WTC11 (cell line): ENCODE data around the gene ZNF254. TPM values are rescaled to one million over a fixed set of nuclear protein-coding genes. Genes with fewer than 3 reads are reported as not detected.

Source experiments
- ATAC-seq: fragments of 200-7000 bp; cut with Tn5 transposase; 2 replicates; pipeline ENCODE4 v1.10.0; 2021; ENCODE audit warnings: mild to moderate bottlenecking, moderate library complexity
- CTCF ChIA-PET: fragments of 300-600 bp; sonication (Branson Sonifier 250); formaldehyde crosslinking; loops from one replicate; lab custom pipeline; 2021; ENCODE audit warnings: antibody characterized with exemption; lab: Charles Lee
- POLR2A ChIA-PET: fragments of 350-600 bp; sonication (Branson Sonifier 250); formaldehyde crosslinking; loops from one replicate; lab custom pipeline; 2021; ENCODE audit warnings: antibody characterized with exemption; lab: Charles Lee
- DNase-seq: peaks from one replicate; pipeline ENCODE4 v3.0.0; 2021; ENCODE audit warnings: low spot score
- H3K27ac Mint-ChIP-seq: 2 replicates; pipeline ENCODE4 v1.8.0; 2021; ENCODE audit warnings: mixed read lengths
- H3K27me3 Mint-ChIP-seq: 2 replicates; pipeline ENCODE4 v1.8.0; 2021; ENCODE audit warnings: low read depth, mild to moderate bottlenecking, moderate library complexity, mixed read lengths
- H3K36me3 Mint-ChIP-seq: 2 replicates; pipeline ENCODE4 v1.8.0; 2021; ENCODE audit warnings: mixed read lengths
- H3K4me1 Mint-ChIP-seq: 2 replicates; pipeline ENCODE4 v1.8.0; 2022; ENCODE audit warnings: mixed read lengths
- H3K4me3 Mint-ChIP-seq: 2 replicates; pipeline ENCODE4 v1.8.0; 2021; ENCODE audit warnings: mild to moderate bottlenecking, moderate library complexity, mixed read lengths
- H3K9me3 Mint-ChIP-seq: 2 replicates; pipeline ENCODE4 v1.8.0; 2021; ENCODE audit warnings: mixed read lengths
- CREB1 ChIP-seq: sonication (generic); formaldehyde crosslinking; IDR thresholded peaks from 2 replicates; pipeline ENCODE4 v1.8.0; 2023; ENCODE audit warnings: mild to moderate bottlenecking, missing genetic modification reagents
- KAT7 ChIP-seq: sonication (generic); formaldehyde crosslinking; IDR thresholded peaks from 2 replicates; pipeline ENCODE4 v1.8.1; 2023; ENCODE audit warnings: missing genetic modification reagents, mild to moderate bottlenecking, borderline replicate concordance
- MXD4 ChIP-seq: fragments of 250-450 bp; sonication (Bioruptor Pico); IDR thresholded peaks from 2 replicates; pipeline ENCODE4 v1.8.0; 2021; ENCODE audit warnings: mild to moderate bottlenecking, moderate library complexity, borderline replicate concordance
- MYBL2 ChIP-seq: sonication (generic); formaldehyde crosslinking; IDR thresholded peaks from 2 replicates; pipeline ENCODE4 v1.8.1; 2023; ENCODE audit warnings: mild to moderate bottlenecking, moderate library complexity, missing genetic modification reagents
- RORB ChIP-seq: fragments of 250-450 bp; sonication (Bioruptor Pico); IDR thresholded peaks from 2 replicates; pipeline ENCODE4 v1.9.0; 2021; ENCODE audit warnings: mild to moderate bottlenecking
- SOX15 ChIP-seq: fragments of 250-450 bp; sonication (Bioruptor Pico); IDR thresholded peaks from 2 replicates; pipeline ENCODE4 v1.9.0; 2021; ENCODE audit warnings: mild to moderate bottlenecking
- TEAD4 ChIP-seq: sonication (generic); formaldehyde crosslinking; IDR thresholded peaks from 2 replicates; pipeline ENCODE4 v1.8.0; 2022; ENCODE audit warnings: mild to moderate bottlenecking, missing genetic modification reagents
- ZNF671 ChIP-seq: fragments of 250-450 bp; sonication (Bioruptor Pico); IDR thresholded peaks from 2 replicates; pipeline ENCODE4 v1.8.0; 2021; ENCODE audit warnings: mild to moderate bottlenecking
- total RNA-seq: library from RNA; stranded (reverse); gene quantifications from 3 replicates; pipeline ENCODE4 v1.2.3, GENCODE V29; 2021
- TF ChIP-seq, protein P1 (sequence below): fragments of 250-450 bp; sonication (Bioruptor Pico); IDR thresholded peaks from 2 replicates; pipeline ENCODE4 v1.9.0; 2021; ENCODE audit warnings: mild to moderate bottlenecking, borderline replicate concordance
- TF ChIP-seq, protein P2 (sequence below): sonication (generic); formaldehyde crosslinking; IDR thresholded peaks from 2 replicates; pipeline ENCODE4 v1.8.1; 2023; ENCODE audit warnings: mild to moderate bottlenecking, missing genetic modification reagents, moderate library complexity
- TF ChIP-seq, protein P3 (sequence below): sonication (generic); formaldehyde crosslinking; IDR thresholded peaks from 2 replicates; pipeline ENCODE4 v1.8.1; 2023; ENCODE audit warnings: mild to moderate bottlenecking, moderate library complexity, missing genetic modification reagents
- TF ChIP-seq, protein P4 (sequence below): sonication (generic); formaldehyde crosslinking; IDR thresholded peaks from 2 replicates; pipeline ENCODE4 v1.8.1; 2022; ENCODE audit warnings: mild to moderate bottlenecking, moderate library complexity, missing genetic modification reagents
- TF ChIP-seq, protein P5 (sequence below): sonication (generic); formaldehyde crosslinking; IDR thresholded peaks from 2 replicates; pipeline ENCODE4 v1.8.0; 2022; ENCODE audit warnings: mild to moderate bottlenecking, missing genetic modification reagents
- TF ChIP-seq, protein P6 (sequence below): sonication (generic); formaldehyde crosslinking; IDR thresholded peaks from 2 replicates; pipeline ENCODE4 v1.8.1; 2023; ENCODE audit warnings: mild to moderate bottlenecking, missing genetic modification reagents, borderline replicate concordance

The ZNF254 gene
- total RNA-seq, 1 experiment from 2014 or later, result 34.5 TPM

DNA sequence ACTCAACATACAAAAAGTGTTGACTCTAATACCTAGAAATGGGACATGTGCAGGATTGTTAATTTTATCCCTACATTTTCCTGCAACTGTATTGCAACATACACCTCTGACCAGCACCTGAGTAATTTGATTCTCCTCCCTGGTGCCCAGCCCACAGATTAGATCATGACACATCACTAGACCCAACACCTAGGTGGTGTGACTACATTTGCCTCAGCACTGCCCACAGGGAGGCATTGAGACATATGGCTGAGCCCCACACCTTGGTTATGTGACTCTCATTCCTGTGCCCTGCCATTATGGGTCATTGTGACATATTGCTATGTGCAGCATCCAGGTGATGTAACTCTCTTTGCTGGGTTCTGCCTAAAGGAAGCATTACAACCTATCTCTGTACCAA, 13.2 kb upstream of the ZNF254 start (continued):
- TF ChIP-seq, protein P1, sequence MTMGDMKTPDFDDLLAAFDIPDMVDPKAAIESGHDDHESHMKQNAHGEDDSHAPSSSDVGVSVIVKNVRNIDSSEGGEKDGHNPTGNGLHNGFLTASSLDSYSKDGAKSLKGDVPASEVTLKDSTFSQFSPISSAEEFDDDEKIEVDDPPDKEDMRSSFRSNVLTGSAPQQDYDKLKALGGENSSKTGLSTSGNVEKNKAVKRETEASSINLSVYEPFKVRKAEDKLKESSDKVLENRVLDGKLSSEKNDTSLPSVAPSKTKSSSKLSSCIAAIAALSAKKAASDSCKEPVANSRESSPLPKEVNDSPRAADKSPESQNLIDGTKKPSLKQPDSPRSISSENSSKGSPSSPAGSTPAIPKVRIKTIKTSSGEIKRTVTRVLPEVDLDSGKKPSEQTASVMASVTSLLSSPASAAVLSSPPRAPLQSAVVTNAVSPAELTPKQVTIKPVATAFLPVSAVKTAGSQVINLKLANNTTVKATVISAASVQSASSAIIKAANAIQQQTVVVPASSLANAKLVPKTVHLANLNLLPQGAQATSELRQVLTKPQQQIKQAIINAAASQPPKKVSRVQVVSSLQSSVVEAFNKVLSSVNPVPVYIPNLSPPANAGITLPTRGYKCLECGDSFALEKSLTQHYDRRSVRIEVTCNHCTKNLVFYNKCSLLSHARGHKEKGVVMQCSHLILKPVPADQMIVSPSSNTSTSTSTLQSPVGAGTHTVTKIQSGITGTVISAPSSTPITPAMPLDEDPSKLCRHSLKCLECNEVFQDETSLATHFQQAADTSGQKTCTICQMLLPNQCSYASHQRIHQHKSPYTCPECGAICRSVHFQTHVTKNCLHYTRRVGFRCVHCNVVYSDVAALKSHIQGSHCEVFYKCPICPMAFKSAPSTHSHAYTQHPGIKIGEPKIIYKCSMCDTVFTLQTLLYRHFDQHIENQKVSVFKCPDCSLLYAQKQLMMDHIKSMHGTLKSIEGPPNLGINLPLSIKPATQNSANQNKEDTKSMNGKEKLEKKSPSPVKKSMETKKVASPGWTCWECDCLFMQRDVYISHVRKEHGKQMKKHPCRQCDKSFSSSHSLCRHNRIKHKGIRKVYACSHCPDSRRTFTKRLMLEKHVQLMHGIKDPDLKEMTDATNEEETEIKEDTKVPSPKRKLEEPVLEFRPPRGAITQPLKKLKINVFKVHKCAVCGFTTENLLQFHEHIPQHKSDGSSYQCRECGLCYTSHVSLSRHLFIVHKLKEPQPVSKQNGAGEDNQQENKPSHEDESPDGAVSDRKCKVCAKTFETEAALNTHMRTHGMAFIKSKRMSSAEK (CRISPR knock-in tag), result no peak
- no peak for TF ChIP-seq RORB (CRISPR knock-in tag)
- TF ChIP-seq, protein P2, sequence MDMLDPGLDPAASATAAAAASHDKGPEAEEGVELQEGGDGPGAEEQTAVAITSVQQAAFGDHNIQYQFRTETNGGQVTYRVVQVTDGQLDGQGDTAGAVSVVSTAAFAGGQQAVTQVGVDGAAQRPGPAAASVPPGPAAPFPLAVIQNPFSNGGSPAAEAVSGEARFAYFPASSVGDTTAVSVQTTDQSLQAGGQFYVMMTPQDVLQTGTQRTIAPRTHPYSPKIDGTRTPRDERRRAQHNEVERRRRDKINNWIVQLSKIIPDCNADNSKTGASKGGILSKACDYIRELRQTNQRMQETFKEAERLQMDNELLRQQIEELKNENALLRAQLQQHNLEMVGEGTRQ (CRISPR knock-in tag), result no peak
- no peak for TF ChIP-seq SOX15
- TF ChIP-seq, protein P3, sequence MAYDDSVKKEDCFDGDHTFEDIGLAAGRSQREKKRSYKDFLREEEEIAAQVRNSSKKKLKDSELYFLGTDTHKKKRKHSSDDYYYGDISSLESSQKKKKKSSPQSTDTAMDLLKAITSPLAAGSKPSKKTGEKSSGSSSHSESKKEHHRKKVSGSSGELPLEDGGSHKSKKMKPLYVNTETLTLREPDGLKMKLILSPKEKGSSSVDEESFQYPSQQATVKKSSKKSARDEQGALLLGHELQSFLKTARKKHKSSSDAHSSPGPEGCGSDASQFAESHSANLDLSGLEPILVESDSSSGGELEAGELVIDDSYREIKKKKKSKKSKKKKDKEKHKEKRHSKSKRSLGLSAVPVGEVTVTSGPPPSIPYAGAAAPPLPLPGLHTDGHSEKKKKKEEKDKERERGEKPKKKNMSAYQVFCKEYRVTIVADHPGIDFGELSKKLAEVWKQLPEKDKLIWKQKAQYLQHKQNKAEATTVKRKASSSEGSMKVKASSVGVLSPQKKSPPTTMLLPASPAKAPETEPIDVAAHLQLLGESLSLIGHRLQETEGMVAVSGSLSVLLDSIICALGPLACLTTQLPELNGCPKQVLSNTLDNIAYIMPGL (CRISPR knock-in tag), result no peak
- TF ChIP-seq ZNF671 (CRISPR knock-in tag), result no peak

DNA sequence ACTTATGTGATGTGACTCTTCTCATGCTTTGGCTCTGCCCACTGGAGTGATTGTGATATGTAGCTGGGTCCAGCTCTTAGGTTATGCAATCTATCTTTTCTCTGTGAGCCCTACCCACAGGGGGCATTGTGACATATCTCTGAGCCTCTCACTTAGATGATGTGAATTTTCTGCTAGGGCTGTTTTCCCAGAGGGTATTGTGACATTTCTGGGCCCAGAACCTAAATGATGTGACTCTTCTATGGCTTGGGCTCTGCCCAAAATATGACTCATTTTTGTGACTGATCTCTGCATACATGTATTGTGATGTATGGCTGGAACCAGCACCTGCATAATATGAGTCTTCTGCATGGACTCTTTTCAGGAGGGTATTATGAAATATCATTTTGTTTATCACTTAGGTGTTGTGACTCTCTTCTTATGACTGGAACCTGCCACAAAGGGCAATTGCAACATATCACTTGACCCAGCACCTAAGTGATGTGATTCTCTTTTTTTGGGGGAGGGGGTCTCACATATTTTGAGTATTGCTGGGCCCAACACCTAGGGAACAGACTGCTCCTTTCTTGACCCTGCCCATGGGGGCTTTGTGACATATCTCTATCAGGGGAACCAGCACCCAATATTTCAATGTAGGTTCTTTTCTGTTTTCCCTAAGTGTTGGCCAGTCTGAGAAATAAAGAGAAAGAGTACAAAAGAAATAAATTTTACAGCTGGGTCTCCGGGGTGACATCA, 12.1 kb upstream of the ZNF254 start:
- ATAC-seq, result no peak
- H3K4me1 Mint-ChIP-seq, result peaks cover 63% of the 10 kb centered on the region
- no peak for DNase-seq
- peaks cover 80% of the 10 kb centered on the region for H3K36me3 Mint-ChIP-seq
- CTCF ChIA-PET, result no interaction called here
- POLR2A ChIA-PET, result no interaction called here
- peaks cover 3% of the 10 kb centered on the region; the same call in 1 of the 2 replicates for H3K27me3 Mint-ChIP-seq
- no peak overlapping the region; the same call in 1 of the 2 replicates for H3K4me3 Mint-ChIP-seq
- H3K27ac Mint-ChIP-seq, result peak overlapping the region; percentile 89
- H3K9me3 Mint-ChIP-seq, result peaks cover 52% of the 10 kb centered on the region
- TF ChIP-seq TEAD4 (CRISPR knock-in tag), result no peak
- TF ChIP-seq, protein P4, sequence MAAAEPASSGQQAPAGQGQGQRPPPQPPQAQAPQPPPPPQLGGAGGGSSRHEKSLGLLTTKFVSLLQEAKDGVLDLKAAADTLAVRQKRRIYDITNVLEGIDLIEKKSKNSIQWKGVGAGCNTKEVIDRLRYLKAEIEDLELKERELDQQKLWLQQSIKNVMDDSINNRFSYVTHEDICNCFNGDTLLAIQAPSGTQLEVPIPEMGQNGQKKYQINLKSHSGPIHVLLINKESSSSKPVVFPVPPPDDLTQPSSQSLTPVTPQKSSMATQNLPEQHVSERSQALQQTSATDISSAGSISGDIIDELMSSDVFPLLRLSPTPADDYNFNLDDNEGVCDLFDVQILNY (CRISPR knock-in tag), result no peak
- TF ChIP-seq, protein P5, sequence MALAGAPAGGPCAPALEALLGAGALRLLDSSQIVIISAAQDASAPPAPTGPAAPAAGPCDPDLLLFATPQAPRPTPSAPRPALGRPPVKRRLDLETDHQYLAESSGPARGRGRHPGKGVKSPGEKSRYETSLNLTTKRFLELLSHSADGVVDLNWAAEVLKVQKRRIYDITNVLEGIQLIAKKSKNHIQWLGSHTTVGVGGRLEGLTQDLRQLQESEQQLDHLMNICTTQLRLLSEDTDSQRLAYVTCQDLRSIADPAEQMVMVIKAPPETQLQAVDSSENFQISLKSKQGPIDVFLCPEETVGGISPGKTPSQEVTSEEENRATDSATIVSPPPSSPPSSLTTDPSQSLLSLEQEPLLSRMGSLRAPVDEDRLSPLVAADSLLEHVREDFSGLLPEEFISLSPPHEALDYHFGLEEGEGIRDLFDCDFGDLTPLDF (CRISPR knock-in tag), result no peak
- no peak for TF ChIP-seq KAT7 (CRISPR knock-in tag)
- TF ChIP-seq CREB1 (CRISPR knock-in tag), result no peak
- TF ChIP-seq, protein P1 (CRISPR knock-in tag), result no peak
- no peak for TF ChIP-seq MYBL2 (CRISPR knock-in tag)
- TF ChIP-seq MXD4 (CRISPR knock-in tag), result no peak
- TF ChIP-seq, protein P6, sequence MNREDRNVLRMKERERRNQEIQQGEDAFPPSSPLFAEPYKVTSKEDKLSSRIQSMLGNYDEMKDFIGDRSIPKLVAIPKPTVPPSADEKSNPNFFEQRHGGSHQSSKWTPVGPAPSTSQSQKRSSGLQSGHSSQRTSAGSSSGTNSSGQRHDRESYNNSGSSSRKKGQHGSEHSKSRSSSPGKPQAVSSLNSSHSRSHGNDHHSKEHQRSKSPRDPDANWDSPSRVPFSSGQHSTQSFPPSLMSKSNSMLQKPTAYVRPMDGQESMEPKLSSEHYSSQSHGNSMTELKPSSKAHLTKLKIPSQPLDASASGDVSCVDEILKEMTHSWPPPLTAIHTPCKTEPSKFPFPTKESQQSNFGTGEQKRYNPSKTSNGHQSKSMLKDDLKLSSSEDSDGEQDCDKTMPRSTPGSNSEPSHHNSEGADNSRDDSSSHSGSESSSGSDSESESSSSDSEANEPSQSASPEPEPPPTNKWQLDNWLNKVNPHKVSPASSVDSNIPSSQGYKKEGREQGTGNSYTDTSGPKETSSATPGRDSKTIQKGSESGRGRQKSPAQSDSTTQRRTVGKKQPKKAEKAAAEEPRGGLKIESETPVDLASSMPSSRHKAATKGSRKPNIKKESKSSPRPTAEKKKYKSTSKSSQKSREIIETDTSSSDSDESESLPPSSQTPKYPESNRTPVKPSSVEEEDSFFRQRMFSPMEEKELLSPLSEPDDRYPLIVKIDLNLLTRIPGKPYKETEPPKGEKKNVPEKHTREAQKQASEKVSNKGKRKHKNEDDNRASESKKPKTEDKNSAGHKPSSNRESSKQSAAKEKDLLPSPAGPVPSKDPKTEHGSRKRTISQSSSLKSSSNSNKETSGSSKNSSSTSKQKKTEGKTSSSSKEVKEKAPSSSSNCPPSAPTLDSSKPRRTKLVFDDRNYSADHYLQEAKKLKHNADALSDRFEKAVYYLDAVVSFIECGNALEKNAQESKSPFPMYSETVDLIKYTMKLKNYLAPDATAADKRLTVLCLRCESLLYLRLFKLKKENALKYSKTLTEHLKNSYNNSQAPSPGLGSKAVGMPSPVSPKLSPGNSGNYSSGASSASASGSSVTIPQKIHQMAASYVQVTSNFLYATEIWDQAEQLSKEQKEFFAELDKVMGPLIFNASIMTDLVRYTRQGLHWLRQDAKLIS (CRISPR knock-in tag), result no peak
- TF ChIP-seq ZNF671 (CRISPR knock-in tag), result no peak
